Suprapubic skin (tissue), 4 donors: ENCODE measurements around the gene COX4I1.

Experiments used
- EP300 ChIP-seq: sonication (generic); formaldehyde crosslinking; IDR thresholded peaks from one replicate; pipeline ENCODE4 v1.6.1; 2017; ENCODE audit warnings: antibody characterized with exemption
- POLR2A ChIP-seq, 2 donors: fragments of 450-650 bp; IDR thresholded peaks; one replicate each; pipeline ENCODE4 v1.6.1; 2017; ENCODE audit warnings: antibody characterized with exemption in 2 of 2, mild to moderate bottlenecking in 2 of 2, moderate library complexity in 2 of 2
- POLR2AphosphoS5 ChIP-seq, 3 donors: sonication (generic); formaldehyde crosslinking; IDR thresholded peaks; one replicate each; pipeline ENCODE4 v1.6.1; 2017; ENCODE audit warnings: antibody characterized with exemption in 3 of 3
- TF ChIP-seq, protein P1 (sequence below), 2 donors: fragments of 200-600 bp in 1 of 2; fragments of 450-650 bp in 1 of 2; sonication (generic) in 1 of 2; IDR thresholded peaks; one replicate each; pipeline ENCODE4 v1.5.1; 2016 to 2019; ENCODE audit warnings: antibody characterized with exemption in 2 of 2, mild to moderate bottlenecking in 1 of 2, moderate library complexity in 1 of 2

GRCh38 chr16:85849388-85849787 is 49.9 kb downstream of the COX4I1 start:
- TF ChIP-seq EP300: no peak
- TF ChIP-seq, protein P1, sequence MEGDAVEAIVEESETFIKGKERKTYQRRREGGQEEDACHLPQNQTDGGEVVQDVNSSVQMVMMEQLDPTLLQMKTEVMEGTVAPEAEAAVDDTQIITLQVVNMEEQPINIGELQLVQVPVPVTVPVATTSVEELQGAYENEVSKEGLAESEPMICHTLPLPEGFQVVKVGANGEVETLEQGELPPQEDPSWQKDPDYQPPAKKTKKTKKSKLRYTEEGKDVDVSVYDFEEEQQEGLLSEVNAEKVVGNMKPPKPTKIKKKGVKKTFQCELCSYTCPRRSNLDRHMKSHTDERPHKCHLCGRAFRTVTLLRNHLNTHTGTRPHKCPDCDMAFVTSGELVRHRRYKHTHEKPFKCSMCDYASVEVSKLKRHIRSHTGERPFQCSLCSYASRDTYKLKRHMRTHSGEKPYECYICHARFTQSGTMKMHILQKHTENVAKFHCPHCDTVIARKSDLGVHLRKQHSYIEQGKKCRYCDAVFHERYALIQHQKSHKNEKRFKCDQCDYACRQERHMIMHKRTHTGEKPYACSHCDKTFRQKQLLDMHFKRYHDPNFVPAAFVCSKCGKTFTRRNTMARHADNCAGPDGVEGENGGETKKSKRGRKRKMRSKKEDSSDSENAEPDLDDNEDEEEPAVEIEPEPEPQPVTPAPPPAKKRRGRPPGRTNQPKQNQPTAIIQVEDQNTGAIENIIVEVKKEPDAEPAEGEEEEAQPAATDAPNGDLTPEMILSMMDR (IDR thresholded peaks at IDR 0.05): no peak
- no peak for TF ChIP-seq POLR2AphosphoS5 (IDR thresholded peaks at IDR 0.05)
- TF ChIP-seq POLR2A (IDR thresholded peaks at IDR 0.05): no peak
